ENCODE measurements around the gene GAB3.
"Not testable (repeated sequence)": the region's sequence is repeated elsewhere in the genome, so short reads cannot be mapped to it uniquely, and the experiment has no call there.

DNA sequence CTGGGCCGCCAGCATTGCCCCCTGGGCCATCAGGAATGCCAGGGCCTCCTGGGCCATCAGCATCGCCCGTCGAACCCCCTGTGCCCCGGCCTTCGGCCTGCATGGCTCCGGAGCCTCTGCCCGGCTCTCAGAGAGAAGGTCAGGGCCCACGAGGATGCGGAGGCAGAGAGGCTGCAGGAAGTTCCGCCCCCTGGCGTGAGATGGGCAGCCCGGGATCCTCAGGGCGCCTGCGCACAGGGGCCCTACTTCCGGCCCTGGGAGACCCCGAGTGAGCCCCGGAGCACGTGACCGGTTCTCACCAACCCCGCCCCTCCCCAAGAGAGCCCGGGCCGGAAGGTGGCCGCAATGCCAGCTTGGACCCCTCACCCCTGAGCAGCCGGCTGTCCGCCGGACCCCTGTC is 97.5 kb downstream of the GAB3 start, which contains the start of gene CTAG2:
- TF ChIP-seq, protein P1, sequence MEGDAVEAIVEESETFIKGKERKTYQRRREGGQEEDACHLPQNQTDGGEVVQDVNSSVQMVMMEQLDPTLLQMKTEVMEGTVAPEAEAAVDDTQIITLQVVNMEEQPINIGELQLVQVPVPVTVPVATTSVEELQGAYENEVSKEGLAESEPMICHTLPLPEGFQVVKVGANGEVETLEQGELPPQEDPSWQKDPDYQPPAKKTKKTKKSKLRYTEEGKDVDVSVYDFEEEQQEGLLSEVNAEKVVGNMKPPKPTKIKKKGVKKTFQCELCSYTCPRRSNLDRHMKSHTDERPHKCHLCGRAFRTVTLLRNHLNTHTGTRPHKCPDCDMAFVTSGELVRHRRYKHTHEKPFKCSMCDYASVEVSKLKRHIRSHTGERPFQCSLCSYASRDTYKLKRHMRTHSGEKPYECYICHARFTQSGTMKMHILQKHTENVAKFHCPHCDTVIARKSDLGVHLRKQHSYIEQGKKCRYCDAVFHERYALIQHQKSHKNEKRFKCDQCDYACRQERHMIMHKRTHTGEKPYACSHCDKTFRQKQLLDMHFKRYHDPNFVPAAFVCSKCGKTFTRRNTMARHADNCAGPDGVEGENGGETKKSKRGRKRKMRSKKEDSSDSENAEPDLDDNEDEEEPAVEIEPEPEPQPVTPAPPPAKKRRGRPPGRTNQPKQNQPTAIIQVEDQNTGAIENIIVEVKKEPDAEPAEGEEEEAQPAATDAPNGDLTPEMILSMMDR (IDR thresholded peaks at IDR 0.05) = not testable (repeated sequence)
- TF ChIP-seq POLR2A (IDR thresholded peaks at IDR 0.05) = not testable (repeated sequence)
